ENCODE results near the gene SMAD1. TPM values are rescaled to one million over a fixed set of nuclear protein-coding genes. Genes with fewer than 3 reads are reported as not detected.

Gene SMAD1
- total and polyA plus RNA-seq, 2 of the 4 experiments (the other 2 are of a cell fraction) = 11.6 to 17.6 TPM

GRCh38 chr4:145530662-145531061 is 49.0 kb downstream of the SMAD1 start:
- Histone ChIP-seq H3K36me3 (ENCODE audit: control insufficient read depth, insufficient read depth, low read length) (no peaks in the 10 kb centered on the region), H3K18ac (ENCODE audit: low read depth, low read length) (no peak overlapping the region), H3K27ac (ENCODE audit: insufficient read depth, low read length) (no peak overlapping the region), H4K8ac (ENCODE audit: low read depth in 2 of 2, low read length in 2 of 2) (no peak overlapping the region), H3K9me3 (ENCODE audit: control insufficient read depth, insufficient read depth, low read length) (no peaks in the 10 kb centered on the region), H4K20me1 (ENCODE audit: insufficient read depth, low read length) (no peaks in the 10 kb centered on the region), H3K9me1 (ENCODE audit: insufficient read depth, low read length) (no peaks in the 10 kb centered on the region; the same call in 1 of the 2 replicates), H3K14ac (replicated peaks; ENCODE audit: low read depth, low read length) (no peak overlapping the region), H2AFZ (replicated peaks; ENCODE audit: low read length, poor library complexity) (no peak overlapping the region), H3K9ac (ENCODE audit: low read depth, low read length) (no peak overlapping the region), H3K56ac (ENCODE audit: extremely low read depth, insufficient read depth, low read length) (no peak overlapping the region), H3K4me2 (ENCODE audit: low read depth, low read length) (no peak overlapping the region), H2AK5ac (ENCODE audit: low read depth, low read length) (no peak overlapping the region), H3K27me3 (ENCODE audit: control insufficient read depth, insufficient read depth, low read length) (no peaks in the 10 kb centered on the region), H2BK20ac (ENCODE audit: low read depth, low read length) (no peak overlapping the region), H3K4me3 (ENCODE audit: insufficient read depth, low read depth, low read length) (no peak overlapping the region), H4K5ac (ENCODE audit: low read depth, low read length) (no peak overlapping the region), H2BK5ac (ENCODE audit: low read depth, low read length, poor library complexity, severe bottlenecking) (no peak overlapping the region), H4K91ac (ENCODE audit: insufficient read depth, low read depth, low read length) (no peak overlapping the region), H2BK120ac (ENCODE audit: low read depth, low read length) (no peak overlapping the region), H2BK15ac (ENCODE audit: low read depth, low read length) (no peak overlapping the region), H3K4ac (ENCODE audit: low read depth, low read length) (no peak overlapping the region), H3K79me1 (ENCODE audit: low read depth in 1 of 2, low read length in 2 of 2) (peaks cover 11 to 13% of the 10 kb centered on the region in 2 experiments), H2AK9ac (replicated peaks; ENCODE audit: low read depth, low read length, poor library complexity) (no peak overlapping the region), H3K23ac (ENCODE audit: low read depth, low read length) (no peak overlapping the region), H3K4me1 (ENCODE audit: control insufficient read depth, insufficient read depth, low read length) (peaks cover 2% of the 10 kb centered on the region; the same call in 1 of the 2 replicates)
- ChIA-PET CTCF (no interaction called here), POLR2A (ENCODE audit: unreplicated experiment) (no interaction called here)
- DNase-seq (no peak), ATAC-seq (ENCODE audit: low read depth) (no peak)
- in situ Hi-C loops (cut with MboI; ENCODE audit: low sequenced_read_pairs) = no loop called here
- TF ChIP-seq NFE2L2 (IDR thresholded peaks at IDR 0.05; ENCODE audit: low read depth, low read length) = no peak
- no TSS peak for BruUV-seq (replicated peaks)
- no CpG with 5 or more reads among the region's 1 CpG for WGBS, 2 experiments (ENCODE audit: extremely low coverage in 2 of 2, insufficient read length in 1 of 2)
- intact Hi-C loops (cut with micrococcal nuclease) = no loop called here
- dilution Hi-C loops (cut with HindIII; ENCODE audit: low sequenced_read_pairs, unreplicated experiment) = no loop called here
